NCI-H226 (cell line): Measurements from ENCODE around the gene ABLIM2.

Source experiments
- DNase-seq: peaks from one replicate; pipeline ENCODE4 v3.0.0-alpha.2; 2015

The ABLIM2 gene

GRCh38 chr4:8015512-8015911 is 143.1 kb downstream of the ABLIM2 start:
- no peak for DNase-seq

- no peak for DNase-seq
Measured at GRCh38 chr4:8013976-8014726, 144.5 kb downstream of the ABLIM2 start.

- DNase-seq: no peak
Measured at GRCh38 chr4:8012517-8012916, 146.1 kb downstream of the ABLIM2 start.

GRCh38 chr4:8010618-8011017 is 148.0 kb downstream of the ABLIM2 start:
- no peak for DNase-seq

- DNase-seq: no peak
Measured at GRCh38 chr4:8009710-8010511, 148.7 kb downstream of the ABLIM2 start.

- DNase-seq: no peak
Measured at GRCh38 chr4:8009097-8009496, 149.5 kb downstream of the ABLIM2 start.

- DNase-seq: no peak
Measured at GRCh38 chr4:8008391-8008790, 150.2 kb downstream of the ABLIM2 start.

- DNase-seq: no peak
Measured at GRCh38 chr4:8007581-8007980, 151.0 kb downstream of the ABLIM2 start.

- no peak for DNase-seq
Measured at GRCh38 chr4:8006471-8006870, 152.1 kb downstream of the ABLIM2 start.

GRCh38 chr4:8005814-8006215 is 152.8 kb downstream of the ABLIM2 start:
- DNase-seq: no peak

- DNase-seq: no peak
Measured at GRCh38 chr4:8005033-8005808, 153.4 kb downstream of the ABLIM2 start.

GRCh38 chr4:8004066-8004465 is 154.5 kb downstream of the ABLIM2 start:
- DNase-seq: no peak

GRCh38 chr4:8002525-8003309 is 155.9 kb downstream of the ABLIM2 start:
- no peak for DNase-seq

- DNase-seq: no peak
Measured at GRCh38 chr4:8001564-8002355, 156.9 kb downstream of the ABLIM2 start.

- no peak for DNase-seq
Measured at GRCh38 chr4:8000721-8001491, 157.7 kb downstream of the ABLIM2 start.

GRCh38 chr4:8000247-8000646 is 158.4 kb downstream of the ABLIM2 start:
- DNase-seq: no peak

- no peak for DNase-seq
Measured at GRCh38 chr4:7999695-8000094, 158.9 kb downstream of the ABLIM2 start.

GRCh38 chr4:7999279-7999678 is 159.3 kb downstream of the ABLIM2 start:
- no peak for DNase-seq

GRCh38 chr4:7998447-7998846 is 160.2 kb downstream of the ABLIM2 start:
- DNase-seq: no peak

GRCh38 chr4:7995866-7996265 is 162.7 kb downstream of the ABLIM2 start:
- DNase-seq: no peak

GRCh38 chr4:7995135-7995534 is 163.5 kb downstream of the ABLIM2 start:
- DNase-seq: no peak
